ENCODE measurements around the gene NUBP2.
"Not testable (repeated sequence)": the region's sequence is repeated elsewhere in the genome, so short reads cannot be mapped to it uniquely, and the experiment has no call there.

NUBP2 gene

DNA sequence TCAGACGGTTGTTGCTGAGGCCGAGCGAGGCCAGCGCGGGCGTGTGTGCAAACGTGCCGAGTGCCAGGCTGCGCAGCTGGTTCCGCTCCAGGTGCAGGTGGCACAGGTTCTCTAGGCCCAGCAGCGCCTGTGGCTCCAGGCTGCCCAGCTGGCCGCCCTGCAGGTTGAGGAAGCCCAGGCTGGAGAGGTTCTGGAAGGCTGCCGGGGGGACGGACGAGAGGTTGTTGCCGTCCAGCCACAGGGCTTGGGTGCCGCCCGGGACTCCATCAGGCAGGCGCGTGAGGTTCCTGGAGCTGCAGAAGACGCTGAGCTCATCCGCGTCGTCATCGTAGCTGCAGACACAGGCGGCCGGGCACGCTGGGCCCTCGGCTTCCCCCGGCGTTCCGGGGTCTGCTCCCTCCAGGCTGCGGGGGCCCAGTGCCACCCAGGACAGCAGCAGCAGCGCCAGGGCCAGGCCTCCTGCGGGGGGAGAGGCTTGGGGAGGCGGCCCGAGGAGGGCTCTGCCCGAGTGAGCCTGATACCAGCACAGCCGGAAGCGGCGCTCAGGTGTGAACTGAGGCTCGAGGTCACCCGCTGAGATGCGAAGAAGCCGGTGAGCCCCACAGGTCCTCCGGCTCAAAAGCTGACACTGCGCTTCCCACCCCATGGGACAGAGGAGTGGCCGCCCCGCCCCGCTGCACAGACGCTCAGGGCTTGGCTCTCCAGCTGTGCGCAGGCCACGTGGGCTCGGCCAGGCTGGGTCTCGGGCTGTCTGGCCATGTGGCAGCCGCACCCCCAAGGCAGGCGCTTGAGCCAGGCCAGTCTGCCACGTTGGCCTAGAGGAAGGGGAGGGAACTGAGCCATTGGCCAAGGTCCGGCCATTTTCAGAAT, 9.4 kb downstream of the NUBP2 start:
- TF ChIP-seq, protein P1, sequence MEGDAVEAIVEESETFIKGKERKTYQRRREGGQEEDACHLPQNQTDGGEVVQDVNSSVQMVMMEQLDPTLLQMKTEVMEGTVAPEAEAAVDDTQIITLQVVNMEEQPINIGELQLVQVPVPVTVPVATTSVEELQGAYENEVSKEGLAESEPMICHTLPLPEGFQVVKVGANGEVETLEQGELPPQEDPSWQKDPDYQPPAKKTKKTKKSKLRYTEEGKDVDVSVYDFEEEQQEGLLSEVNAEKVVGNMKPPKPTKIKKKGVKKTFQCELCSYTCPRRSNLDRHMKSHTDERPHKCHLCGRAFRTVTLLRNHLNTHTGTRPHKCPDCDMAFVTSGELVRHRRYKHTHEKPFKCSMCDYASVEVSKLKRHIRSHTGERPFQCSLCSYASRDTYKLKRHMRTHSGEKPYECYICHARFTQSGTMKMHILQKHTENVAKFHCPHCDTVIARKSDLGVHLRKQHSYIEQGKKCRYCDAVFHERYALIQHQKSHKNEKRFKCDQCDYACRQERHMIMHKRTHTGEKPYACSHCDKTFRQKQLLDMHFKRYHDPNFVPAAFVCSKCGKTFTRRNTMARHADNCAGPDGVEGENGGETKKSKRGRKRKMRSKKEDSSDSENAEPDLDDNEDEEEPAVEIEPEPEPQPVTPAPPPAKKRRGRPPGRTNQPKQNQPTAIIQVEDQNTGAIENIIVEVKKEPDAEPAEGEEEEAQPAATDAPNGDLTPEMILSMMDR (IDR thresholded peaks at IDR 0.05; ENCODE audit: insufficient read depth, low read length, missing control alignments): no peak
- no peak overlapping the region for H3K4me3 ChIP-seq (ENCODE audit: low read depth, low read length)
- ChIA-PET POLR2A (interaction anchor here (2.2 kb wide), 1 partner anchor 9 kb away, joined by 9 read pairs; the partner anchor contains the start of genes NUBP2 and SPSB3), CTCF (interaction anchor here (1.8 kb wide), 1 partner anchor 9 kb away, joined by 9 read pairs; the partner anchor contains the start of genes NUBP2 and SPSB3)
- no peak for DNase-seq (ENCODE audit: low read depth, low spot score)

DNA sequence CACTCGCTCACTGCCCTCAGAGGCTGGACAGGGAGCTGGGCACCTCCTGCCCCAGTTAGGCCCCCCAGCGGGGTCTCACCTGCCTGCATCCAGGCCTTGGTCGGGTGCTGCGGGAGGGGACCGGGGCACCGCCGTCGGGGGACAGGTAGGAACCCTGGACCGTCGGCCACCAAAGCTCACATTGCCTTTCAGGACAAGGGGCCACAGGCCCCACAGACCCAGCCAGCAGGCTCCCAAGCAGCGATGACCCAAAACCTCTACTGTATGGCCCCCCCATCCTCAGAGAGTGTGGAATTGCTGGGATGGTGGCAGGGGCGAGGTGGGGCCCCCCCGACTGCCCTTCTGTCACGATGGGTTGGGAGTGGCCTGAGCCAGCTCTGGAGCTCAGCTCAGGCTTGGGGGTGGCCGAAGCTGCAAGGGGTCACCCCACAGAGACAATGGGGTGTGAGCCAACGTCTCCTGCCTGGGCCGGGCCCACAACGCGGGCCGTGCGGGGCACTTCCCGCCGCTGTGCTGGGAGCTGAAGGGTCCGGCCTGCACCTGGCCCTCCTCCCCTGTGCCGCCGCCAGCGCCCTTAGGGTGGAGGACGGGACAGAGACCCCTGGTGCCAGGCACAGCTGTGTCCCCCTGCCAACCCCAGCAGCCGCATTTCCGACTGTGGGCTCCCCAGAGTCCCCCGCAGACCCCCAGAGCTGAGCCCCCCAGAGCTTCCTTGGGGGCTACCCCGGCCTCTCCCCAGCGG, 10.2 kb downstream of the NUBP2 start:
- DNase-seq (ENCODE audit: low read depth, low spot score): no peak
- TF ChIP-seq, protein P1 (IDR thresholded peaks at IDR 0.05; ENCODE audit: insufficient read depth, low read length, missing control alignments): no peak
- no peak overlapping the region for H3K4me3 ChIP-seq (ENCODE audit: low read depth, low read length)
- POLR2A ChIA-PET: no interaction called here
- CTCF ChIA-PET: interaction anchor here (0.8 to 1.8 kb wide), 2 partner anchors 9 to 31 kb away, joined by 3 to 9 read pairs; partner anchors contain the start of genes NUBP2 and SPSB3

DNA sequence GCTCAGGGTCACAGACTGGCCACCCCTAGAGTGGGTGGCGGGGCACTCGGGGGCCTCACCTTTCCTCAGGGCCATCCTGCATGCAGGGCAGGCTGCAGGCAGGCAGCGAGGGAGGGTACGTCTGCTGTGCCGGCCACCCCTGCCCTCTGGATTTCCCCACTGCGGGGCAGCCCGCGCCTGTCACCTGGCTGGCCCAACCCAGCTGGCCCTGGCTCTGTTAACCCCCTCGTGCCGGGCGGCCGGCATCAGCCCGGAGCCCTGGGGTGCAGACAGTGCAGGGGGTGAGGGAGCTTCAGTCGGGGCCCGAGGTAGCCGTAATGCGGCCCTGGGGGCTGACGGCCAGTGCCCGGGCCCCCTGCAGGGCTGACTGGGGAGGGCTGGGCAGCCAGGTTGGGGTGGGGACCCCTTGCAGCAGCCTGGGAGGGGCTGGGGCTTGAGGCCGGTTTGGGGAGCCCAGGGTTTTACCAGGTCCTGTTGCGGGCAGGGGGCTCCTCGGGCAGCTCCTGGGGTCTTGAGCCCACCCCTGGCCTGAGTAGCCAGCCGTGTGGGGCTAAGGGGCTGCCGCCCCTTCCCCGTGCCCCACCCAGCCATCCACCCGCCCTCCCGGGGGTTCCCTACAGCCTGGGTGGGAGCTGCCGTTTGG, 10.9 kb downstream of the NUBP2 start, which contains the start of gene IGFALS:
Gene IGFALS (minus strand): TSS at position 128 of the 643 bp plus-strand sequence. CDS start 53 bp downstream, at position 75.
- TF ChIP-seq, protein P1 (IDR thresholded peaks at IDR 0.05; ENCODE audit: insufficient read depth, low read length, missing control alignments): no peak
- CTCF ChIA-PET: interaction anchor here (0.8 to 1.8 kb wide), 2 partner anchors 10 to 31 kb away, joined by 3 to 9 read pairs; partner anchors contain the start of genes NUBP2 and SPSB3
- POLR2A ChIA-PET: no interaction called here
- no peak within 1 kb of the TSS for H3K4me3 ChIP-seq (ENCODE audit: low read depth, low read length)
- no peak for DNase-seq (ENCODE audit: low read depth, low spot score)

DNA sequence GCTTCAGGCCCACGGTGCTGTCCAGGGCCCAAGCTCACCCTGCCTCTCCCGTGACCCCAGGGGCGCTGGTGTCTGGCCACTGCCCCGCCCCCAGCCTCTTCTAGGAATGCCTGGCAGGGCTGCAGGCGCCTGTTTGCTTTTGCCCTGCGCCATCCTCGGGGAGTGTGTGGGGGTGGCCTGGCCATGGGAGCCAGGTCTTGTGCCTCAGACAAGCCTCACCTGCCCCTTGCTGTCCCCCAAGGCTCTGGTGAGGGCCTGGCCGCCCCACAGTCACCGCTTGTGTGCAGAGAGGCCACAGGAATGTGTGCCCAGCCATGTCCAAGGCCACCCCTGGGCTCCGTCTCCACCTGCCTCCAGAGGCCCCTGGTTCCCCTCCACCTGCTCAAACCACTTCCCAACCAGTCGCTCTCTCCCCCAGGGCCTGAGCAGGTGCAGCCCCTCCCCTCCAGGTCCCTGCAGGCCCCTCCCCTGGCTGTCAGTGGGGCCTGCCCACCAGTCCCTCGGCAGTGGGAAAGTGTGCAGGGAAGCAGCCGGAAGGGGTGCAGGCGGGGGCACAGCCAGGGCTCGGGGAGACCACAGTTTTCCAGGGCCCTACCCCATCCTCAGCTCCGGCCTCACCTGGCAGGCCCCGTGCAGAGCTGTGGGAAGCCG, 11.6 kb downstream of the NUBP2 start:
- ChIA-PET CTCF (no interaction called here), POLR2A (no interaction called here)
- no peak overlapping the region for H3K4me3 ChIP-seq (ENCODE audit: low read depth, low read length)
- TF ChIP-seq, protein P1 (IDR thresholded peaks at IDR 0.05; ENCODE audit: insufficient read depth, low read length, missing control alignments): no peak
- no peak for DNase-seq (ENCODE audit: low read depth, low spot score)

DNA sequence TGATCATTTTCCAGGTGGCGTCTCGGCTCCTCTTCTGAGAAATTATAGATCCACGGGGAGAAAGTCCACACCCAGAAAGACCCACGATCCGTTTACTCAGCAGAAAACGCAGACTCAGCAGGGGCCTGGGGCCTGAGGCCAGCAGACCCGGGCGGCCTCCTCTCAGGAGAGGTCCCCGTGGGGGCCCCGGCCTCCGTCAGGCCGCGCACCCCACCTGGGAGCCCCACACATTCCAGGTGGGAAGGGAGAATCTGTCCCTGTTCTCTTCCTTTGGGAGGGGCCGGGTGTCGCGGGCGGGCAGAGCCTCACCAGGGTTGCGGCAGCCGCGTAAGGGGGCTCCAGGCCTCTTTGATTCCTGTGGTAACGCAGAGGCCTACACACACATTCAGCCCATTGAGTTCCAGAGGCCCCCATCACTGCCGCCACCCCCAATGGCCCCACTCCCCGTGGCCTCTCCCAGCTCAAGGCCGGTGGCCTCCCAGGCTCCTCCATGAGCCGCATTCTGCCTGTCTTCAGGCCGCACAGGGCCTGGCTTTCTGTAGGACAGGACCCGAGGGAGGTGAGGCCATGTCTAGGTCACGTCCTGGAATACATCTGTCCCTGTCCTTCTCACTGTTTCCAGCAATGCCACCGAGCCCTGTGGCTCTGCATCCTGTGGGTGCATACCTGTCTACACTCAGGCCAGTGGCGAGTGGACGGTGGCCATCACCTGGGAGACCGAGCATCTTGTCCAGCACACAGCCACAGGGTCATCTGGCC, 12.3 kb downstream of the NUBP2 start:
- DNase-seq (ENCODE audit: low read depth, low spot score): no peak
- no peak overlapping the region for H3K4me3 ChIP-seq (ENCODE audit: low read depth, low read length)
- POLR2A ChIA-PET: no interaction called here
- CTCF ChIA-PET: no interaction called here
- TF ChIP-seq, protein P1 (IDR thresholded peaks at IDR 0.05; ENCODE audit: insufficient read depth, low read length, missing control alignments): no peak

DNA sequence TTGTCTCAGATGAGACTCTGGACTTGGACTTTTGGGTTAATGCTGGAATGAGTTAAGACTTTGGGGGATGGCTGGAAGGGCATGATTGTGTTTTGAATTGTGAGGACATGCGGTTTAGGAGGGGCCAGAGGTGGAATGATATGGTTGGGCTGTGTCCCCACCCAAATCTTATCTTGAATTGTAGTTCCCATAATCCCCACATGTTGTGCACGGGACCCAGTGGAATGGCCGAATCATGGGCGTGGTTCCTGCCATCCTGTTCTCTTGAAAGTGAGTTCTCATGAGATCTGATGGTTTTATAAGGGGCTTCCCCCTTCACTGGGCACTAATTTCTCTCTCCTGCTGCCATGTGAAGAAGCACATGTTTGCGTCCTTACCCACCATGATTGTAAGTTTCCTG, 16.5 kb downstream of the NUBP2 start:
- POLR2A ChIA-PET; H3K4me3 ChIP-seq (ENCODE audit: low read depth, low read length); CTCF ChIA-PET; DNase-seq (ENCODE audit: low read depth, low spot score): not testable (repeated sequence)
